ENCODE measurements around the gene GPD2.

Gene GPD2

GRCh38 chr2:156436497-156437085, 412 bp downstream of the GPD2 start:
- DNase-seq: peak; percentile 51

- peak; percentile 92 for DNase-seq
Observed at GRCh38 chr2:156437272-156437930, 1.2 kb downstream of the GPD2 start.

- no peak for DNase-seq
Observed at GRCh38 chr2:156437931-156438410, 1.8 kb downstream of the GPD2 start.

- no peak for DNase-seq
Observed at GRCh38 chr2:156443089-156443488, 6.9 kb downstream of the GPD2 start.

- peak; percentile 39 for DNase-seq
Observed at GRCh38 chr2:156445296-156446220, 9.4 kb downstream of the GPD2 start.

GRCh38 chr2:156447761-156448160, 11.6 kb downstream of the GPD2 start:
- no peak for DNase-seq

- no peak for DNase-seq
Observed at GRCh38 chr2:156448766-156449165, 12.6 kb downstream of the GPD2 start.

- no peak for DNase-seq
Observed at GRCh38 chr2:156452971-156453370, 16.8 kb downstream of the GPD2 start.

- DNase-seq: peak; percentile 73
Observed at GRCh38 chr2:156455361-156455975, 19.3 kb downstream of the GPD2 start.

GRCh38 chr2:156456616-156457015, 20.4 kb downstream of the GPD2 start:
- no peak for DNase-seq

GRCh38 chr2:156457523-156458517, 21.6 kb downstream of the GPD2 start:
- DNase-seq: peak; percentile 79

GRCh38 chr2:156459720-156460119, 23.5 kb downstream of the GPD2 start:
- no peak for DNase-seq

- DNase-seq: no peak
Observed at GRCh38 chr2:156464106-156464505, 27.9 kb downstream of the GPD2 start.

GRCh38 chr2:156465573-156465972, 29.4 kb downstream of the GPD2 start:
- DNase-seq: no peak

- DNase-seq: peak; percentile 21
Observed at GRCh38 chr2:156466739-156467405, 30.7 kb downstream of the GPD2 start.

- DNase-seq: no peak
Observed at GRCh38 chr2:156470975-156471583, 34.9 kb downstream of the GPD2 start.

GRCh38 chr2:156471762-156472161, 35.6 kb downstream of the GPD2 start:
- DNase-seq: no peak

- DNase-seq: peak; percentile 19
Observed at GRCh38 chr2:156472686-156473085, 36.5 kb downstream of the GPD2 start.

- no peak for DNase-seq
Observed at GRCh38 chr2:156473445-156473844, 37.3 kb downstream of the GPD2 start.

GRCh38 chr2:156474401-156474800, 38.2 kb downstream of the GPD2 start:
- peak; percentile 19 for DNase-seq

Data from suppressor macrophage treated with lipopolysaccharide for 4 hours (primary cell).